GM12872 (cell line): ENCODE results near the gene SPRN.

ENCODE experiments used
- TF ChIP-seq, protein P1 (sequence below): IDR thresholded peaks from 3 replicates; pipeline ENCODE4 v1.5.1; 2011; ENCODE audit warnings: low read depth, mild to moderate bottlenecking, low read length, moderate library complexity; ENCODE audit not compliant: insufficient read depth

SPRN gene

DNA sequence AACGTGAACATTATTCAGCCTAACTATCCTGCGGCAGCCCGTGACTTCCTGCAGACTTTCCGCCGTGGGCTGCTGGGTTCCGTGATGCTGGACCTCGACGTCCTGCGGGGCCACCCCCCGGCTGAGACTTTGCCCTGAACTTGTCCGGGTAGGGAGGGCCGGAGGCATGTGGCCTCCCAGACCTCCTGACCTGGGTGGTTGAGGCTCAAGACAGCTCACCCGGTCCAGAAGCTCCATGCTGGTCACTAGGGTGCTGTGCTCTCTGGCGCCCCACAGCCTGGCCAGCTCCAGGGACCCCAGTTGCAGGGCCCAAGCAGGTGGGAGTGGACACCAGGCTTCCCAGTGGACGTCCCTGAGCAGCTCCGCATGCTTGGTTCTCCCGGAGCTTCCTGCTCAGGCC lies 4.4 kb downstream of the SPRN start:
- TF ChIP-seq, protein P1, sequence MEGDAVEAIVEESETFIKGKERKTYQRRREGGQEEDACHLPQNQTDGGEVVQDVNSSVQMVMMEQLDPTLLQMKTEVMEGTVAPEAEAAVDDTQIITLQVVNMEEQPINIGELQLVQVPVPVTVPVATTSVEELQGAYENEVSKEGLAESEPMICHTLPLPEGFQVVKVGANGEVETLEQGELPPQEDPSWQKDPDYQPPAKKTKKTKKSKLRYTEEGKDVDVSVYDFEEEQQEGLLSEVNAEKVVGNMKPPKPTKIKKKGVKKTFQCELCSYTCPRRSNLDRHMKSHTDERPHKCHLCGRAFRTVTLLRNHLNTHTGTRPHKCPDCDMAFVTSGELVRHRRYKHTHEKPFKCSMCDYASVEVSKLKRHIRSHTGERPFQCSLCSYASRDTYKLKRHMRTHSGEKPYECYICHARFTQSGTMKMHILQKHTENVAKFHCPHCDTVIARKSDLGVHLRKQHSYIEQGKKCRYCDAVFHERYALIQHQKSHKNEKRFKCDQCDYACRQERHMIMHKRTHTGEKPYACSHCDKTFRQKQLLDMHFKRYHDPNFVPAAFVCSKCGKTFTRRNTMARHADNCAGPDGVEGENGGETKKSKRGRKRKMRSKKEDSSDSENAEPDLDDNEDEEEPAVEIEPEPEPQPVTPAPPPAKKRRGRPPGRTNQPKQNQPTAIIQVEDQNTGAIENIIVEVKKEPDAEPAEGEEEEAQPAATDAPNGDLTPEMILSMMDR: no peak

DNA sequence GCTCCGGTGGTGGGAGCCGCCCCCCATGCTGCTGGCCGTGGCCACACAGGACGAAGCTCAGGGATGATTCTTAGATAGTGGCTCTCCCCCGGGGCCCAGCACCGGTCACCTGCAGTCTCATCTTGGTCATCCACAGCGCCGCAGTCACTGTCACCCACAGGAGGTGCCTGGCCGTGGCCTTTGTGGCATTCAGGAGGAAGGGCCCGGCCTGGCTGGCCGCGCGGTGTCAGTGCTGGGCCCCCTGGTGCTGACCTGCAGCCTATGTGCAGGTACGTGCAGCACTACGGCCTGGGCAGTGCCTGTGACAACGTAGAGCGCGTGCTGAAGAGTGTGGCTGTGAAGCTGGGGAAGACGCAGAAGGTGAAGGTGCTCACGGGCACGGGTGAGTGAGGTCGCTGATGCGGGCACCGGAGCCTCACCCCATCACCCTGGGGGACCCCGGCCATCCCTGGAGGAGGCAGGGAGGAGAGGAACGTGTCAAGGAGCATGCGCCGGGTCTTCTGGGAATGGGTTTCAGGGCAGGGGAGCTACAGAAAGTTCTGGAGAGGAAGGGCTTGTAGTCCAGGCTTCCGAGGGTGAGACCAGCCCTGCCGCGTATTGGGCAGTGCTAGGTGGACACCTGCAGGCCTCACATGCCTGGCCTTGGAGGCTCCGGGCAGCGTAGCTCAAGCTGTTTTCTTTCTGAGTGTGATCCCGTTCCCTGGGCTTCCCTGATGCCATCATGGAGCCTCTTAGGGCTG lies 5.0 kb downstream of the SPRN start:
- TF ChIP-seq, protein P1: no peak

DNA sequence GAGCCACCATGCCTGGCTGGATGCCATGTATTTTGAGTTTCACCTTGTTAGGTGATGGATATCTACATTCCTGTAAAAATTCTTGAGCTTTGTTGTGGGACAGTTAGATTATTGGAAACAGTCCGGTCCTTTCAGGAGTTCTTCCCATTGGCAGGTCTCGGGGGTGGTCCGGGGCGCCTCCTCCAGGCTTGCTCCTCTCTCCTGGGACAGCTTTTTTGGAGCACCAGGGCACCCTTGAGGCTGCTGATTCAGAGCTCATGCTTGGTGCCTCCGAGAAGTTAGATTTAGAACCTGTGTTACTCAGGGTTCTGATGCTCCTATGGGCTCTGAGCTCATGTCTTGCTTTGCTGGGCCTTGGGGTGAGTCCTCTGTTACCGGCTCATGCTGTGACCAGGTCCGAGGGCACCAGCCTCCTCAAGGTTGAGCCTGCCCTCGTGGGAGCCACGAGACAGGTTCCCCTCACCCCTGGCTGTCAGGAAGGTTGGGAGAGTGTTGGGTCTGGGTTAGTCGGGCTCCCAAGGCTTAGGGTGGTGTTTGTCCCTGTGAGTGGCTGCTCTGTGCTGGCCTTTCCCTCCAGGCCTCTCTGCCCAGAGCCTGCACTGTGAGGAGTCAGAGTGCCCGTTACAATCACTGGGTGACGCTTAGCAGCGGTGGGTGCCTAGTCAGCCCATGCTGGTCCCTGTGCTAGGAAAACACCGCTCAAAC lies 6.0 kb downstream of the SPRN start:
- TF ChIP-seq, protein P1: no peak

DNA sequence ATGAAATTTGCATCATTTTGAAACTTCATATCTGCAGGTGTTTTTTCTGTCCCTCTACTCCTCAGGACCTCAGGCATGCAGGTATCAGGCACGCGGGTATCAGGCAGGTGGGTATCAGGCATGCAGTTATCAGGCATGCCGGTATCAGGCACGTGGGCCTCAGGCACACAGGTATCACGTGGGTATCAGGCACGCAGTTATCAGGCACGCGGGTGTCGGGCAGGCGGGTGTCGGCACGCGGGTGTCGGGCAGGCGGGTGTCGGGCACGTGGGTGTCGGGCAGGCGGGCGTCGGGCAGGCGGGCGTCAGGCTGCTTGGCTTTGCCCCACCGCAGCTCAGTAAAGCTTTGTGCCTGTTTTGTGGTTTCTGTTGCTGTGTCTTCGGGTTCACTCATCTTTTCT lies 8.7 kb downstream of the SPRN start:
- TF ChIP-seq, protein P1: no peak

DNA sequence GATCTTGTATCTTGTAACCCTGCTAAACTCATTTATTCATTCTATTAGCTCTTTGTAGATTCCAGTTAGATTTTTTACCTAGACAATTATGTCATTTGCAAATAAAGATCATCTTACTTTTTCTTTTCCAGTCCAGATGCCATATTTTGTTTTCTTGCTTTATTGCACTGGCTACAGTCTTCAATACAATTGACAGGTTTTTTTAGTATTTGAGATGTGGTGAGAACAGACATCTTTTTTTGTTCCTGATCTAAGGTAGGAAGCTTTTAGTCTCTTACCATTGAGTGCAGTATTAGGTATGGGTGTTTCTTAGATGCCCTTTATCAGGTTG lies 12.1 kb downstream of the SPRN start:
- TF ChIP-seq, protein P1: no peak

DNA sequence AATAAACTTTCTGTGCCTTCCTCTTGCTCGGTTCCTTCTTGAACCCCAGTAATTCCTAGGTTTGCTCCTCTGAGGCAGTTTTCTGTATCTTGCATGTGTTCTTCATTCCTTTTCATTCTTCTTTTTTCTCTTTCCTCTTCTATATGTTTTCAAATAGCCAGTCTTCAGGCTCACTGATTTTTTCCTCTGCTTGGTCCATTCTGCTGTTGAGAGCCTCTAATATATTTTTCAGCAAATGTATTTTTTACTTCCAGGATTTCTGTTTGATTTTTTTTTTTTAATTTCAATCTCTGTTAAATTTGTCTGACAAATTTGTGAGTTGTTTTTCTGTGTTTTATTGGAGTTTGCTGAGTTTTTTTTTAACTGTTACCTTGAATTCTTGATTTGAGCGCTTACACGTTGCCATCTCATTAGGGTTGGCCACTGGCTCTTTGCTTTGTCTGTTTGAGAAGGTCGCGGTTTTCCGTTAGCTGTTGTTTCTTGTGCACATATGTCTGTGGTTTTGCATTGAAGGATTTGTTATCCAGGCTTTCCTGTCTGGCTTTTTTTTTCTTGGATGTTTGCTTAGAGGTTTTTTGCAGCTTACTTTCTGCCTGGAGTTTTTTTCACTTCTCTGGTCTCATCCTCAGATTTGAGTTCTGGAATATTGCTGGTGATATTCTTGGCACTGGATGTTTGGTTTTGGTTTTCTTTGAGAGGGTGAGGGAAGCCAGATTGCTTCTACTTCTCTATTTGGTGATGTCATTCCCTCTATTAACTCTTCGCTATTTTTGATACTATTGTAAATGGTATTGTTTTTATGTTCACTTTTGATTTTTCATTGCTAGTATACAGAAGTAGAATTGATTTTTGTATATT lies 12.7 kb downstream of the SPRN start:
- TF ChIP-seq, protein P1: no peak

DNA sequence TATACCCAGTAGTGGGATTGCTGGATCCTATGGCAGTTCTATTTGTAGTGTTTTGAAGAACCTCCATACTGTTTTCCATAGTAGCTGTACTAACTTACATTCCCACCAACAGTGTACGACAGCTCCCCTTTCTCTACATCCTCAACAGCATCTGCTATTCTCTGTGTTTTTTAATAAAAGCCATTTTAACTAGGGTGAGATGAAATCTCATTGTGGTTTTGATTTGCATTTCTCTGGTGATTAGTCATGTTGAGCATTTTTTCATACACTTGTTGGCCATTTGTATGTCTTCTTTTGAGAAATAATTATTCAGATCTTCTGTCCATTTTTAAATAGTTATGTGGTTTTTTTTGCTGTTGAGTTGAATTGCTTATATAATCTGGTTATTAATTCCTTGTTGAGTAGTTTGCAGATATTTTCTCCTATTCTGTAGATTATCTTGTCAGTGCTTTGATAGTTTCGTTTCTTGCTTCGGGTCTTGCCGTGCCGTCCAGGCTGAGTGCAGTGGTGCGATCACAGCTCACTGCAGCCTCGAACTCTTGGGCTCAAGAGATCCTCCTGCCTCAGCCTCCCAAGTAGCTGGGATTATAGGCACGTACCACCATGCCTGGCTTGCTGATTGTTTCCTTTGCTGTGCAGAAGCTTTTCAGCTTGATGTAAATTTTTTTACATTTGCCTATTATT lies 18.4 kb downstream of the SPRN start:
- TF ChIP-seq, protein P1: no peak
